Subcutaneous abdominal adipose tissue (tissue), 5 donors: Measurements from ENCODE around the gene MED25.

Experiments
- H3K27ac ChIP-seq: one replicate; pipeline ENCODE4 v1.7.0; 2013; ENCODE audit warnings: low read depth, mild to moderate bottlenecking, inconsistent platforms, low read length, moderate library complexity
- H3K27me3 ChIP-seq, 5 donors: one replicate each; pipeline ENCODE4 v1.7.0; 2013; ENCODE audit warnings: low read length in 5 of 5, inconsistent platforms in 1 of 5; ENCODE audit not compliant: control insufficient read depth in 5 of 5, insufficient read depth in 4 of 5
- H3K36me3 ChIP-seq, 5 donors: one replicate each; pipeline ENCODE4 v1.7.0; 2013; ENCODE audit warnings: low read length in 5 of 5; ENCODE audit not compliant: control insufficient read depth in 5 of 5, insufficient read depth in 5 of 5
- H3K4me1 ChIP-seq, 5 donors: one replicate each; pipeline ENCODE4 v1.7.0; 2013; ENCODE audit warnings: low read length in 5 of 5, mild to moderate bottlenecking in 3 of 5, moderate library complexity in 1 of 5; ENCODE audit not compliant: control insufficient read depth in 5 of 5, insufficient read depth in 5 of 5
- H3K4me3 ChIP-seq, 5 donors: one replicate each; pipeline ENCODE4 v1.7.0; 2013; ENCODE audit warnings: low read length in 5 of 5, low read depth in 1 of 5
- H3K9ac ChIP-seq, 5 donors: one replicate each; pipeline ENCODE4 v1.7.0; 2013; ENCODE audit warnings: low read length in 5 of 5, mild to moderate bottlenecking in 4 of 5, moderate library complexity in 3 of 5
- H3K9me3 ChIP-seq, 5 donors: one replicate each; pipeline ENCODE4 v1.7.0; 2013; ENCODE audit warnings: low read length in 5 of 5; ENCODE audit not compliant: control insufficient read depth in 5 of 5
- donor health status: healthy.
- donor health status: healthy.
- donor health status: healthy.
- donor health status: healthy.
- donor health status: healthy.

Gene MED25

DNA sequence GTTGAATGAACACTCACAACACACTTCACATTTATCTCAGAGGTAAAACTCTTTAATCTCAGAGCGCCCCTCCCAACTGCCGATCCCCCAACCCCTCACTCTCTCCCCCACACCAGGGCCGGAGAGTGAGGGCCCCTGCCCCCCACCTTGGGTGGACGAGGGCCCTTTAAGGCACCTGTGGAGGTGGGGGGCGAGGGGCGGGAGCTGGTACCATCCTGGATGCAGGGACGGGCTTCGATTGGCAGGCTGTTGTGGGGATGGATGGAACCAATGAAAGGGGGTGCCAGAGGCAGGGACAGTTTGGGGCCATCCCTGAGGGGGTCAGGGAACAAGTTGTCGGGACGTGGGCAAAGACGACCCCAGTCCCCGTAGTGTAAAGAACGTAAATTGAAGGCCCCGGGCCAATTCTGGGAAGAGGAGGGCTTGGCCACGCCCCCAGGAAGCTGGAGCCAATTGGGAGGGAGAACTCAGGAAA, 51.0 kb downstream of the MED25 start:
- peaks cover 0 to 30% (median 9%) of the 10 kb centered on the region in 5 donors for H3K36me3 ChIP-seq
- peak overlapping the region in 4 of 5 donors; percentile 35 to 72 (median 52) for H3K4me3 ChIP-seq
- H3K9me3 ChIP-seq: no peaks in the 10 kb centered on the region
- H3K9ac ChIP-seq: peak overlapping the region in 4 of 5 donors; percentile 1 to 65 (median 57)
- H3K27me3 ChIP-seq: no peaks in the 10 kb centered on the region
- H3K27ac ChIP-seq: peak overlapping the region; percentile 90
- peaks cover 8 to 61% (median 50%) of the 10 kb centered on the region in 5 donors for H3K4me1 ChIP-seq

DNA sequence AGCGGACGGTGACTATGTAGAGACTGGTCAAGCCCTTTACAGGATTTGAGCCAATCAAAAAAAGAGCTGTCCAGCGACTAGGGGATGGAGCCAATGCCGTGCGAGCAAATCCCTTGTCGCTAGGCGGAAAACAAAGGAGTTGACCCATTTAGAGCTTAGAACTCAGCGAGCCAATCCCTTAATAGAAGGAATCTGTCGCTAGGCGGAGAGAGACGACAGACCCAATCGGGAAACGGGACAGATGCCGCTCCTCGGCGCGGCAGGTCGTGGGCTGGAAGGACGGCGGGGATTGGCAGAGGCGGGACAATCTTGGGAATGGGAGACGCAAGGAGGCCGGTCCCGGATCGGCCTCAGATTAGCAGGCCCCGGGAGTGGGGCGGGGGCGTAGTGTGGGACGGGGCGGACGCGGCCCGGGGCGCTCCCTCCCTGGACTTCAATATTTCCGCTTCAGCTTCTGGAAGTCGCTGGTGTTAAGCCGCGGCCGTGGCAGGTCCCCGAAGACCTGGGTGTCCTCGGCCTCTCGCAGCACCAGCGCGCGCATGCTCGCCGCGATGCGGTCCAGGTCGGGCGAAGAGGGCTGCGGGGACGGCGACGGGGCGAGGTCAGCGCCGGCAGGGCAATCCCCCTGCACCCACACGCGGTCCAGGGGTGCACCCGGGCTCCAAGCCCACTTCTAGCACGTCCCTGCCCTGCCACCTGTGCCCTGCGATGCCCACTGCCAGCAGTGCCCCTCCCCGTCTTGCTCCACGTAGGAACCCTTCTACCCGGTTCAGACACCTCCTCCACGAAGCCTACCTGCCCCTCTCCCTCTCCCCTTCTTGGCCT, 51.6 kb downstream of the MED25 start:
- H3K4me1 ChIP-seq: peaks cover 8 to 65% (median 51%) of the 10 kb centered on the region in 5 donors
- no peaks in the 10 kb centered on the region for H3K9me3 ChIP-seq
- H3K36me3 ChIP-seq: peaks cover 0 to 30% (median 9%) of the 10 kb centered on the region in 5 donors
- H3K27me3 ChIP-seq: no peaks in the 10 kb centered on the region
- peak overlapping the region; percentile 90 for H3K27ac ChIP-seq
- H3K4me3 ChIP-seq: peak overlapping the region; percentile 46 to 72 (median 63)
- H3K9ac ChIP-seq: peak overlapping the region in 4 of 5 donors; percentile 65 to 84 (median 78)

DNA sequence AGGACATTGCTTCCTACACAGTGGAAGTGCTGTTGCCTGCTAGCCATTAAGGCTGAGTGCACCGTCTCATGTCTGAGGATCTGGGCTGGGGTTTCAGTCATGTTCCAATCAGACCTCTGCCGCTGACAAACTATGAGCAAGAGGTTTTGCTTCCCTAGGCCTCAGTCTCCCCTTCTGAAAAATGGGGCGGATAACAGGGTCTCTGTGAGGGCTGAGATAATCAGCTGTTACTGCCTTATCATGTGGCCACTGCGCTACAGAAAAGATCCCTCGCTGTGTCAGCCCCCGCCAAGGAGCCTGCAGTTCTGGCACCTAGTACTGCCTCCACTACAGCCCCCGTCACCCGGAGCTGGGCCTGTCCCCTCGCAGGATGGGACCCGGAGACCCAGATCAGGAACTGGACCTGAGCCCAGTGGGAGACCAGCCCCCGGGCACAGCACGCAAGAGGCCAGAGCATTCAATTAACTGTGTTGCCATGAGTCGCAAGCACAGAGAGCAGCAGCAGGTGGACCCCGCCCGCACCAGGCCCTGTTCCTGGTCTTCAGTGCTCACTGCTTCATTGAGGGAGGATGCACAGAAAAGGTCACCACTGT, 52.3 kb downstream of the MED25 start:
- peaks cover 8 to 66% (median 52%) of the 10 kb centered on the region in 5 donors for H3K4me1 ChIP-seq
- peak overlapping the region in 4 of 5 donors; percentile 65 to 84 (median 78) for H3K9ac ChIP-seq
- H3K27ac ChIP-seq: peak overlapping the region; percentile 84
- H3K36me3 ChIP-seq: peaks cover 0 to 28% (median 9%) of the 10 kb centered on the region in 5 donors
- H3K9me3 ChIP-seq: no peaks in the 10 kb centered on the region
- H3K4me3 ChIP-seq: peak overlapping the region; percentile 46 to 72 (median 63)
- H3K27me3 ChIP-seq: no peaks in the 10 kb centered on the region

DNA sequence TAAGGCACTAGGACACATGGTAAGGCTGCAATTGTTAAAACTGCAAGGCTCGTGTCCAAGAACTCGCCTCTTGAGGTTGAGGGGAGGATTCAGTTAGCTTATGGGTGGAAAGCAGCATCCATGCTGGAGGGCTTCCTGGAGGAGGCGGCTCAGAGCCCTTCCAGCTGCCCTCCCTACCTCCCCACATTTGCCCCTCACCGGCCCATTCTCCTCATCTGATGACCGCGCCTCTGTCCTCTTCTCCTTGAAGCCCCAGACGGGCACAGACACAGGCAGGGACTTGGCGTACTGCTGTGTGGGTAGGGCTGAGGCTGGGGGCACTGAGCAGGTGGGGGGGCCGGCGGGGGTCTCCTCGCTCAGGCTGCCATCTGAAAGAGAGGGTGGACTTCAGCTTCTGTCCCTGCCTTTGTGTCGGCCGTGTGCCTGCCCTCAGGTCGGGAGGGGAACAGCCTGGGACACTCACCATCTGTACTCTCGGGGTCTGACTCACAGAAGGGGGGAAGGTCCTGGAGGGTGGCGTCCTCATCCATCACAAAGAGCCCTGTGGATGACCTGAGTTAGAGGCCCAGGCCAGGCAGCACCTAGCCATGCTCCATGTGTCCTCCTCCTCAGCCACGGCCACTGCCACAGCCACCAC, 53.4 kb downstream of the MED25 start:
- peaks cover 8 to 62% (median 49%) of the 10 kb centered on the region in 5 donors for H3K4me1 ChIP-seq
- H3K9me3 ChIP-seq: no peaks in the 10 kb centered on the region
- peaks cover 0 to 28% (median 9%) of the 10 kb centered on the region in 5 donors for H3K36me3 ChIP-seq
- no peaks in the 10 kb centered on the region for H3K27me3 ChIP-seq
- no peak overlapping the region for H3K4me3 ChIP-seq
- no peak overlapping the region for H3K9ac ChIP-seq
- H3K27ac ChIP-seq: no peak overlapping the region

DNA sequence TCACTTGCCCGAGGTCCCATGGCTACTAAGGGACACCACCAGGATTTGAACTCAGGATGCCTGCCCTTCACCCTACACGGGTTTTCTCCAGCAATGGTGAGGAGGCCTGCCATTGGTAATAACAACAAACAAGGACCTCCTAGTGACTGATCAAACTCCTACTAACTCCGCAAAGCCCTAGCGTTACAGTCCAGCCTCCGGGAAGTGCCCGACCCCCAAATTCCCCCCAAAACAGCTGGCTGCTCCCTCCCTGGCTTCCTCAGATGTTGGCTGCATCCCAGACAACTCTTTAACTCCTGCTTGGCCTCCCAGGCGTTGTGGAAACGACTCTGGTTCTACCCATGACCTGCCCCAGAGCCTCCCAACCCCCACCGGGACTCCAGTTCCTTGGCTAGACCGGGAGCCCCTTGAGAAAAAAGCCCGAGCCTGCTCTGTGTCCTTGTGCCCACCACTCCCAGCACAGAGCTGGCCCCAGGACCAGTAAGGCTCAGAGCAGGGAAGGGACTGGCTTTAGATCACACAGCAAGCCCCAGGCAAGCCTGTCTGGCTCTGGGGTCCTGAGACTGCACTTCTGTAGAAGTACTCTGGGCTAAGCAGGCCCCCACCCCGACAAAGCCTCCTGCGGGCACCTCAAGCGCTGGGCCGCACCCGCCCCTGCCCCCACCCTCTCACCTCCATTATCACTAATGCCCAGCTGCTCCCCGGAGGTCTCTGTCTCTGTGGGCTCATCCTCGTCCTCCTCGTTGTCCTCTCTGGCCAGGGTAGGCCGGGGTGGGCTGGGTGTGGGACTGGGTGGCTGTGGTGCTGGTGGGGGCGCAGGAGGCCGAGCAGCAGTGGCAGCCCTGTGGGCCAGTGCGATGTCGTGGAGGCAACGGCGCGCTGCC, 54.4 kb downstream of the MED25 start:
- H3K4me1 ChIP-seq: peaks cover 11 to 53% (median 42%) of the 10 kb centered on the region in 5 donors
- no peaks in the 10 kb centered on the region for H3K27me3 ChIP-seq
- H3K4me3 ChIP-seq: no peak overlapping the region
- no peaks in the 10 kb centered on the region for H3K9me3 ChIP-seq
- peaks cover 0 to 28% (median 9%) of the 10 kb centered on the region in 5 donors for H3K36me3 ChIP-seq
- H3K27ac ChIP-seq: no peak overlapping the region
- no peak overlapping the region for H3K9ac ChIP-seq

DNA sequence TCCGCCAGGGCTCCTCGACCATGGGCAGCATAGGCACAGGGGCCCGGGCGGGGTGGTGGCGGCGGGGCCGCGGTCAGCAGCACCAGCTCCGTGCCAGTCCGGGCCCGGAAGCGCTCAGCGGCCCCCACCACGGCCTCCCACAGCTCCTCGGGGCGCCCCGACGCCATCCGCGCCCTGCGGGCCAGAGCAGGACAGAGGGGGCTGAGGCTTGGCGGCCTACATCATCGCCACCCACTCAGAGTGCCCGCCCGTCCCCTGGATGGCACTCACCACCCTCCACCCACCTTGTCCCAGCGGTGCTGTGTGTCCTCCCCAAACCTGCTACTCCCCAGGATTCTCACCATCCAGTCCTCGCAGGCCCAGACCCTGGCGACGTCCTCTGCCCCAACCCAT, 55.0 kb downstream of the MED25 start:
- peaks cover 11 to 50% (median 39%) of the 10 kb centered on the region in 5 donors for H3K4me1 ChIP-seq

DNA sequence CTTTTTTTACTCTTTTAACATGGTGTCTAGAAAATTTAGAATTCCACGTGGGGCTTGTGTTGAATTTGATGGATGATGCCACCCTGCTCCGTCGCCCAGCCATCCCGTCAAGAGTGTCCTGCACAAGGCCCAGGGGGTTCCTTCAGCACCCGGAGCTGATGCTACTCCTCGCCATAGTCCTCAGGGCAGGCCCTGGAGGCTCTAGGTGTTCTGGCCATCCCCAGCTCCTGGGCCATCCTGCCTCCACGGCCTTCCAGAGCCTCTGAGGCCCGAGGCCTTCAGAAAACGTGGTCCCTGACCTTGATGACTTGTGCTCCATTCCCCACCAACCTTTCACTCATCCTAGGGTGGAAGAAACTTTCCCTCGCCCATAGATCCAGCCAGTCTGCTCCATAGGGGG, 55.7 kb downstream of the MED25 start:
- Histone ChIP-seq H3K27me3 (no peaks in the 10 kb centered on the region), H3K4me1 (peaks cover 11 to 50% (median 39%) of the 10 kb centered on the region in 5 donors), H3K9me3 (no peaks in the 10 kb centered on the region), H3K27ac (no peak overlapping the region), H3K4me3 (no peak overlapping the region), H3K9ac (peak overlapping the region in 1 of 5 donors; percentile 2), H3K36me3 (peaks cover 0 to 33% (median 12%) of the 10 kb centered on the region in 5 donors)

More for the DNA sequence above, 55.0 kb downstream of the MED25 start:
- H3K9me3 ChIP-seq: no peaks in the 10 kb centered on the region
- no peak overlapping the region for H3K27ac ChIP-seq
- H3K27me3 ChIP-seq: no peaks in the 10 kb centered on the region
- peaks cover 0 to 28% (median 9%) of the 10 kb centered on the region in 5 donors for H3K36me3 ChIP-seq
- no peak overlapping the region for H3K4me3 ChIP-seq
- no peak overlapping the region for H3K9ac ChIP-seq

DNA sequence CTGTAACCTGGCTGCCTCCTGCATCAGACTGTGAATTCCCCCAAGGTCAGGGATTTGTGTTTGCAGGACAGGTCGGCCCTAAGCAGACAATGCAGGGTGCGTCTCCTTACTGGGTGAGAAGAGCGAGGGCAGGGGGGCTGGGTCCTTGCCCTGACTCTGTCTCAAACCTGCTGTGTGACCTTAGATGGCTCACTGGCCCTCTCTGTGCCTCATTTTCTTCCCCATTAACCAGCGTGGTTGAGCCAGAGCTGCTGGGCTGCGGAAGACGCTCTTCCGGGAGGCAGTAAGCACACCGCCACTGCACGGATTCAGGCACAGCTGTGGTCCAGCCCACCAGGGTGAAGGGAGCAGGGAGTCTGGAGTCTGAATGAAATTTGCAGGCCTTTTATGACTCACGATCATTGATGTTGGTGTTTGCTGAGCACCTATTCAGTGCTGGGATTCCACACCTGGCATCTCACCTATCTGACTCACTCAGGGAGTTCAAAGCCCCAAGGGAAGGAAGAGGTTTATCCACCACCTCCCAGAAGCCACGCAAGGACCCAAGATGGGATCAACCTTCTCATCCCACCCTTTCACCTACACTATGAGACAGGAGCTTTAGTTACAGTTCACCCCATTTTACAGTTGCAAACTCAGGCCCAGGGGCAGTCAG, 56.5 kb downstream of the MED25 start:
- H3K4me1 ChIP-seq: peaks cover 6 to 50% (median 40%) of the 10 kb centered on the region in 5 donors
- peak overlapping the region in 4 of 5 donors; percentile 38 to 100 (median 96) for H3K9ac ChIP-seq
- H3K36me3 ChIP-seq: peaks cover 0 to 41% (median 19%) of the 10 kb centered on the region in 5 donors
- H3K27me3 ChIP-seq: no peaks in the 10 kb centered on the region
- H3K27ac ChIP-seq: no peak overlapping the region
- no peaks in the 10 kb centered on the region for H3K9me3 ChIP-seq
- H3K4me3 ChIP-seq: no peak overlapping the region

DNA sequence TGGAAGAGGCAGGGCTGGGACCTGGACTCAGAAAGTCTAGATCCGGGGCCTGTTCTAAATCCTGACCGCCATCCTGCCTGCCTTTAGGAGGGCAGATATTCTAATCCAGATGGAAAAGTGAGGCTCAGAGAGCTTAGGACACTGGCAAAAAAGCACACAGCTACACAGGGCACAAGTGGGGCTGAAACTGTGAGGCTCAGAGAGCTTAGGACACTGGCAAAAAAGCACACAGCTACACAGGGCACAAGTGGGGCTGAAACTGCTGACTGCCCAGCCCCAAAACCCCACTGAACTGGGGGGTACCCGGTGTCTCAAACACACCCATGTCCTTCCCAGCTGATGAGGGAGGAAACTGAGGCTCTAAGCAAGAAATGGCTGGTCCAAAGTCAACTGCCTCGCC, 57.1 kb downstream of the MED25 start:
- peaks cover 4 to 45% (median 37%) of the 10 kb centered on the region in 5 donors for H3K4me1 ChIP-seq
- H3K4me3 ChIP-seq: peak overlapping the region; percentile 82 to 100 (median 96)
- H3K9ac ChIP-seq: peak overlapping the region; percentile 63 to 100 (median 97)
- H3K27me3 ChIP-seq: no peaks in the 10 kb centered on the region
- H3K27ac ChIP-seq: no peak overlapping the region
- no peaks in the 10 kb centered on the region for H3K9me3 ChIP-seq
- H3K36me3 ChIP-seq: peaks cover 0 to 46% (median 22%) of the 10 kb centered on the region in 5 donors
